Hepatocyte (in vitro differentiated cells): ENCODE measurements around the gene PEX26. TPM values are rescaled to one million over a fixed set of nuclear protein-coding genes. Genes with fewer than 3 reads are reported as not detected.

Experiments used
- DNase-seq: peaks from one replicate; pipeline ENCODE4 v3.0.0-alpha.2; 2016; ENCODE audit warnings: low spot score
- H2AFZ ChIP-seq: fragments of 200-600 bp; sonication (generic); 2 replicates; pipeline ENCODE4 v1.6.0; 2016; ENCODE audit warnings: antibody characterized with exemption, mild to moderate bottlenecking
- H3K27ac ChIP-seq: fragments of 200-600 bp; sonication (generic); 2 replicates; pipeline ENCODE4 v1.5.1; 2016; ENCODE audit warnings: mild to moderate bottlenecking
- H3K27me3 ChIP-seq: fragments of 200-600 bp; sonication (generic); 2 replicates; pipeline ENCODE4 v1.6.1; 2016
- H3K36me3 ChIP-seq: fragments of 200-600 bp; sonication (generic); replicated peaks from 2 replicates; pipeline ENCODE4 v1.5.1; 2016; ENCODE audit warnings: low read depth; ENCODE audit not compliant: insufficient read depth
- H3K4me1 ChIP-seq: fragments of 200-600 bp; sonication (generic); 2 replicates; pipeline ENCODE4 v1.5.1; 2016; ENCODE audit warnings: mild to moderate bottlenecking, moderate library complexity; ENCODE audit not compliant: insufficient read depth
- H3K4me2 ChIP-seq: fragments of 200-600 bp; sonication (generic); 2 replicates; pipeline ENCODE4 v1.6.0; 2016
- H3K4me3 ChIP-seq: fragments of 200-600 bp; sonication (generic); 2 replicates; pipeline ENCODE4 v1.5.1; 2016; ENCODE audit warnings: mild to moderate bottlenecking
- H3K79me2 ChIP-seq: fragments of 200-600 bp; sonication (generic); 2 replicates; pipeline ENCODE4 v1.6.0; 2017; ENCODE audit warnings: mild to moderate bottlenecking
- H3K9me2 ChIP-seq: fragments of 200-600 bp; sonication (generic); replicated peaks from 2 replicates; pipeline ENCODE4 v1.6.0; 2017; ENCODE audit warnings: mild to moderate bottlenecking; ENCODE audit not compliant: insufficient read depth
- H3K9me3 ChIP-seq: fragments of 200-600 bp; sonication (generic); 2 replicates; pipeline ENCODE4 v1.5.1; 2016; ENCODE audit warnings: low read depth, mild to moderate bottlenecking
- H4K20me1 ChIP-seq: fragments of 200-600 bp; sonication (generic); 2 replicates; pipeline ENCODE4 v1.6.0; 2016; ENCODE audit warnings: mild to moderate bottlenecking; ENCODE audit not compliant: insufficient read depth, poor library complexity, severe bottlenecking
- CTCF ChIP-seq: fragments of 200-600 bp; sonication (generic); IDR thresholded peaks from 2 replicates; pipeline ENCODE4 v1.5.1; 2016; ENCODE audit warnings: antibody characterized with exemption, mild to moderate bottlenecking; ENCODE audit not compliant: poor library complexity
- EZH2 ChIP-seq: fragments of 200-600 bp; sonication (generic); IDR thresholded peaks from 2 replicates; pipeline ENCODE4 v1.6.1; 2016; ENCODE audit warnings: antibody characterized with exemption, mild to moderate bottlenecking, borderline replicate concordance
- EZH2phosphoT487 ChIP-seq: fragments of 200-600 bp; sonication (generic); IDR thresholded peaks from one replicate; pipeline ENCODE4 v1.6.1; 2018; ENCODE audit warnings: antibody characterized with exemption, mild to moderate bottlenecking, low read depth, moderate library complexity; ENCODE audit not compliant: unreplicated experiment, severe bottlenecking
- WGBS: methylation state at CpG from one replicate; pipeline ENCODE4 v1.1.6; 2016; ENCODE audit warnings: low lambda C conversion rate; ENCODE audit errors: missing lambda C conversion rate; 5-methylcytosine and 5-hydroxymethylcytosine counted together
- polyA plus RNA-seq: library from polyadenylated mRNA; unstranded; fragments of >200 nt; fragmentation: Nextera tagmentation; extraction: Ambion mirVana; gene quantifications from 2 replicates; pipeline ENCODE4 v1.2.1, GENCODE V29; 2016
- total RNA-seq: library from RNA; depleted of rRNA; stranded (reverse); fragments of >200 nt; gene quantifications from 2 replicates; pipeline ENCODE4 v1.2.3, GENCODE V29; 2014

The PEX26 gene
- total and polyA plus RNA-seq, 2 experiments from 2014 or later = 5.4 to 30.9 TPM

- TF ChIP-seq EZH2phosphoT487 = no peak
- no peak for TF ChIP-seq CTCF
- TF ChIP-seq EZH2 = no peak
- Histone ChIP-seq H3K9me3 (no peaks in the 10 kb centered on the region), H3K36me3 (no peaks in the 10 kb centered on the region), H3K27me3 (no peaks in the 10 kb centered on the region), H3K4me2 (no peak overlapping the region), H4K20me1 (no peaks in the 10 kb centered on the region), H3K27ac (no peak overlapping the region), H3K4me3 (no peak overlapping the region), H3K79me2 (no peaks in the 10 kb centered on the region), H3K4me1 (peaks cover 28% of the 10 kb centered on the region), H2AFZ (no peak overlapping the region), H3K9me2 (no peaks in the 10 kb centered on the region)
- WGBS = 81% methylated on average over 9 of the region's 9 CpGs
- DNase-seq = no peak
Observed at GRCh38 chr22:18065256-18065655, 12.5 kb upstream of the PEX26 start.

- no peaks in the 10 kb centered on the region for H3K9me3 ChIP-seq
- H2AFZ ChIP-seq = no peak overlapping the region
- no peaks in the 10 kb centered on the region for H3K9me2 ChIP-seq
- H3K4me1 ChIP-seq = peaks cover 27% of the 10 kb centered on the region
- H4K20me1 ChIP-seq = no peaks in the 10 kb centered on the region
- TF ChIP-seq EZH2 (no peak), CTCF (no peak), EZH2phosphoT487 (no peak)
- no peak overlapping the region for H3K4me3 ChIP-seq
- DNase-seq = no peak
- WGBS = 80% methylated on average over 12 of the region's 12 CpGs
- no peaks in the 10 kb centered on the region for H3K79me2 ChIP-seq
- no peaks in the 10 kb centered on the region for H3K27me3 ChIP-seq
- no peak overlapping the region for H3K4me2 ChIP-seq
- H3K36me3 ChIP-seq = no peaks in the 10 kb centered on the region
- no peak overlapping the region for H3K27ac ChIP-seq
Observed at GRCh38 chr22:18066181-18066859, 11.5 kb upstream of the PEX26 start.

- no peaks in the 10 kb centered on the region for H3K9me2 ChIP-seq
- TF ChIP-seq EZH2phosphoT487 = no peak
- TF ChIP-seq EZH2 = no peak
- no peak for TF ChIP-seq CTCF
- peaks cover 20% of the 10 kb centered on the region for H3K4me1 ChIP-seq
- no peaks in the 10 kb centered on the region for H3K79me2 ChIP-seq
- no peak overlapping the region for H3K4me3 ChIP-seq
- no peaks in the 10 kb centered on the region for H3K9me3 ChIP-seq
- H3K27ac ChIP-seq = no peak overlapping the region
- no peaks in the 10 kb centered on the region for H3K36me3 ChIP-seq
- DNase-seq = no peak
- no peaks in the 10 kb centered on the region for H4K20me1 ChIP-seq
- H2AFZ ChIP-seq = no peak overlapping the region
- 91% methylated on average over 3 of the region's 3 CpGs for WGBS
- H3K27me3 ChIP-seq = no peaks in the 10 kb centered on the region
- H3K4me2 ChIP-seq = no peak overlapping the region
Observed at GRCh38 chr22:18067121-18067520, 10.7 kb upstream of the PEX26 start.
